Right hindlimb (tissue), 1 donor: ENCODE results near the gene TCF4.

ENCODE experiments used
- DNase-seq: peaks from one replicate; pipeline ENCODE4 v3.0.0-alpha.2; 2018

TCF4 gene

GRCh38 chr18:55248495-55248894, 339.5 kb downstream of the TCF4 start:
- DNase-seq: no peak

- no peak for DNase-seq
Measured at GRCh38 chr18:55247032-55247431, 341.0 kb downstream of the TCF4 start.

GRCh38 chr18:55246278-55246677, 341.7 kb downstream of the TCF4 start:
- DNase-seq: no peak

GRCh38 chr18:55245211-55245614, 342.8 kb downstream of the TCF4 start:
- DNase-seq: peak; percentile 61

- DNase-seq: no peak
Measured at GRCh38 chr18:55244546-55244945, 343.4 kb downstream of the TCF4 start.

GRCh38 chr18:55243857-55244256, 344.1 kb downstream of the TCF4 start:
- peak; percentile 78 for DNase-seq

GRCh38 chr18:55243255-55243654, 344.7 kb downstream of the TCF4 start:
- no peak for DNase-seq

- DNase-seq: no peak
Measured at GRCh38 chr18:55240978-55241377, 347.0 kb downstream of the TCF4 start.

- no peak for DNase-seq
Measured at GRCh38 chr18:55239740-55240139, 348.3 kb downstream of the TCF4 start.

GRCh38 chr18:55237660-55238059, 350.3 kb downstream of the TCF4 start:
- no peak for DNase-seq

- no peak for DNase-seq
Measured at GRCh38 chr18:55236150-55236931, 351.7 kb downstream of the TCF4 start.

- DNase-seq: no peak
Measured at GRCh38 chr18:55235094-55235461, 352.9 kb downstream of the TCF4 start.

GRCh38 chr18:55234366-55235093, 353.5 kb downstream of the TCF4 start:
- DNase-seq: peak; percentile 83

GRCh38 chr18:55233857-55234256, 354.1 kb downstream of the TCF4 start:
- DNase-seq: no peak

- no peak for DNase-seq
Measured at GRCh38 chr18:55232506-55232905, 355.5 kb downstream of the TCF4 start.

GRCh38 chr18:55229682-55230081, 358.3 kb downstream of the TCF4 start:
- DNase-seq: no peak

GRCh38 chr18:55228707-55229106, 359.3 kb downstream of the TCF4 start:
- DNase-seq: no peak

GRCh38 chr18:55228191-55228590, 359.8 kb downstream of the TCF4 start:
- no peak for DNase-seq

GRCh38 chr18:55227771-55228170, 360.2 kb downstream of the TCF4 start:
- no peak for DNase-seq

GRCh38 chr18:55226044-55226443, 361.9 kb downstream of the TCF4 start:
- DNase-seq: no peak

GRCh38 chr18:55224086-55224625, 363.8 kb downstream of the TCF4 start:
- no peak for DNase-seq

- DNase-seq: no peak
Measured at GRCh38 chr18:55221622-55222021, 366.4 kb downstream of the TCF4 start.

GRCh38 chr18:55220523-55220922, 367.5 kb downstream of the TCF4 start:
- no peak for DNase-seq

GRCh38 chr18:55219823-55220222, 368.2 kb downstream of the TCF4 start:
- no peak for DNase-seq
